Choroid plexus epithelial cell (primary cell): ENCODE data around the gene GPAT3.

Source experiments
- DNase-seq: peaks from one replicate; pipeline ENCODE4 v3.0.0-alpha.2; 2010; ENCODE audit warnings: low read depth
- H3K4me3 ChIP-seq: 2 replicates; pipeline ENCODE4 v1.5.1; 2011; ENCODE audit warnings: low read depth, mild to moderate bottlenecking, control low read depth, low read length, moderate library complexity
- TF ChIP-seq, protein P1 (sequence below): conservative IDR thresholded peaks from 2 replicates; pipeline ENCODE4 v1.5.1; 2011; ENCODE audit warnings: low read depth, mild to moderate bottlenecking, control low read depth, inconsistent platforms, low read length, moderate library complexity

Gene GPAT3

DNA sequence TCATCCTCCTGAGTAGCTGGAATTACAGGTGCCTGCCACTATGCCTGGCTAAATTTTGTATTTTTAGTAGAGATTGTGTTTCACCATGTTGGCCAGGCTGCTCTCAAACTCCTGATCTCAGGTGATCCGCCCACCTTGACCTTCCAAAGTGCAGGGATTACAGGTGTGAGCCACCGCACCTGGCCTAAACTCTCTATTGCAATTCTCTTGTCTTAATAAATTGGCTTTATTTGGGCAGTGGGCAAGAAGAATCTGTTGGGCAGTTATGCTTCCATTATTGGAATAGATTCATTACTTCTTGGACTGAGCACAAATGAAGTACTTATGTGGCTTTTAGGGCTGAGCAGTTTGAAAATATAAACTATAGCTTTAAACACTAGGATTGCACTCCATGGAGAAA, 8.2 kb upstream of the GPAT3 start:
- no peak for DNase-seq
- no peak overlapping the region for H3K4me3 ChIP-seq
- TF ChIP-seq, protein P1, sequence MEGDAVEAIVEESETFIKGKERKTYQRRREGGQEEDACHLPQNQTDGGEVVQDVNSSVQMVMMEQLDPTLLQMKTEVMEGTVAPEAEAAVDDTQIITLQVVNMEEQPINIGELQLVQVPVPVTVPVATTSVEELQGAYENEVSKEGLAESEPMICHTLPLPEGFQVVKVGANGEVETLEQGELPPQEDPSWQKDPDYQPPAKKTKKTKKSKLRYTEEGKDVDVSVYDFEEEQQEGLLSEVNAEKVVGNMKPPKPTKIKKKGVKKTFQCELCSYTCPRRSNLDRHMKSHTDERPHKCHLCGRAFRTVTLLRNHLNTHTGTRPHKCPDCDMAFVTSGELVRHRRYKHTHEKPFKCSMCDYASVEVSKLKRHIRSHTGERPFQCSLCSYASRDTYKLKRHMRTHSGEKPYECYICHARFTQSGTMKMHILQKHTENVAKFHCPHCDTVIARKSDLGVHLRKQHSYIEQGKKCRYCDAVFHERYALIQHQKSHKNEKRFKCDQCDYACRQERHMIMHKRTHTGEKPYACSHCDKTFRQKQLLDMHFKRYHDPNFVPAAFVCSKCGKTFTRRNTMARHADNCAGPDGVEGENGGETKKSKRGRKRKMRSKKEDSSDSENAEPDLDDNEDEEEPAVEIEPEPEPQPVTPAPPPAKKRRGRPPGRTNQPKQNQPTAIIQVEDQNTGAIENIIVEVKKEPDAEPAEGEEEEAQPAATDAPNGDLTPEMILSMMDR = no peak

DNA sequence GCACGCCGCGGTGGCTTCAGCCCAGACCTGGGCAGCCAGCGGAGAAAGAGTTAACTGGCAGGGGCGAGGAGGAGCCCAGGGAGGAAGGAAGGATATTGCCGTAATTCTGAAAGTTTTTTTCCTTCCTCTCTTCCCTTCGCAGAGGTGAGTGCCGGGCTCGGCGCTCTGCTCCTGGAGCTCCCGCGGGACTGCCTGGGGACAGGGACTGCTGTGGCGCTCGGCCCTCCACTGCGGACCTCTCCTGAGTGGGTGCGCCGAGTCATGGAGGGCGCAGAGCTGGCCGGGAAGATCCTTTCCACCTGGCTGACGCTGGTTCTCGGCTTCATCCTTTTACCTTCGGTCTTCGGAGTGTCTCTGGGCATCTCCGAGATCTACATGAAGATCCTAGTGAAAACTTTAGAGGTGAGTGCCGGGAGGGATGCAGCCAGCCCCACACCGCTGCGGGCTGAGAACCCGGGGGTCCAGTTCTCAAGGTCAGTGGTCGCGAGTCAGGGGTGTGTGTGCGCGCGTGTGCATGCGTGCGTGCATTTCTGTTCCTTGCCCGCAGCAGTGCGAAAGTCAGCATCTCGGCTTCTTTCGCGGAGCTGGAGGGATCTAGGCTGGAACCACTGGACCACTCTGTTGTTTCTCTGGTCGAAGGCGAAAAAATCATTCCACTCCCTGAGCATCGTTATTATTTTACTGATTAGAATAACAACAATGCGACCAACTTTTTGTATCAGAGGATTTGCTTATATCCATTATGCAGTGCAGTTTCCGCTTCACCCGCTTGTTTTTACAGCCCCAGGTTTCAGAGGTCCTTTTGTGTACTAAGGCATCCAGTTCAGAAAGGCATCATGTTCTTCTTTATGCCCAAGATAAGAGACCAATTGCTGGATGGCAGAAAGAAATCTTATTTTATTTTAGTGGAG, 709 bp downstream of the GPAT3 start:
- TF ChIP-seq, protein P1 = no peak
- DNase-seq = peak; percentile 16
- peak overlapping the region; percentile 70 for H3K4me3 ChIP-seq

DNA sequence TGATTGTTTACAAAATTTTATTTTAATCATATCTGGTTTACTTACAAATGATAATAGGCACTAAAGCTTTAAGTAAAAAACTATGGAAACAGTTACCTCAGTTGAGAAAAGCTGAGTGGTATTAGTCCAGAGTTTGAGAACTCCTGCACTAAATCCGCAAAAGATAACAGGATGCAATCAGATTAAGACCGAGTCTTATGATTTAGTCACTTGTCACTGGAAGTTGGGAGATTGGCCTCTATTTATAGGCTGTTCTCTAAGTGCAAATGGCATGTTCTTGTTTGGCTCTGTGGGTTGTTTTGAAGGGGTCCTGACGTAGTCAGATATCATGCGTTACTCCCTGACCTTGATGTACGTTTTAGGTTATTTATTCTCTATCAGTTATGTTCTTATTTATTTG, 6.3 kb downstream of the GPAT3 start:
- no peak overlapping the region for H3K4me3 ChIP-seq
- no peak for DNase-seq
- TF ChIP-seq, protein P1 = no peak

DNA sequence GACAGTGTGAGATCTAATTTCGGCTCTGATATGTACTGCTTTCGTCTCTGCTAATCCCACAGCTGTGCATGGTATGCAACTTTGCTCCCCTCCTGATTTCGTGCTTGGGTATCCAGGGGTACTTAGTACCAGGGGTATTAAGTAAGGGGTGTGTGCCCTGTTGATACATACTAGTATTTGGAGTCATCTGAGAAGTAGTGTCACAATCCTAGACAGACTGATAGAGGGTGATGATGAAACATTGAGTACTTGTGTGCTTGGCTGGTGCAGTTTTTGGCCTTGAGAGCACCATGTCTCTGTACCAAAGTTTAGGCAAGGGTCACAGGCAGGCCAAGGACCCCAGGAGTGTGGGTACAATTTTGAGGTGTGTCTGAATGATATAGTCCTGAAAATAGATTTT, 10.9 kb downstream of the GPAT3 start:
- TF ChIP-seq, protein P1 = no peak
- no peak overlapping the region for H3K4me3 ChIP-seq
- DNase-seq = no peak

DNA sequence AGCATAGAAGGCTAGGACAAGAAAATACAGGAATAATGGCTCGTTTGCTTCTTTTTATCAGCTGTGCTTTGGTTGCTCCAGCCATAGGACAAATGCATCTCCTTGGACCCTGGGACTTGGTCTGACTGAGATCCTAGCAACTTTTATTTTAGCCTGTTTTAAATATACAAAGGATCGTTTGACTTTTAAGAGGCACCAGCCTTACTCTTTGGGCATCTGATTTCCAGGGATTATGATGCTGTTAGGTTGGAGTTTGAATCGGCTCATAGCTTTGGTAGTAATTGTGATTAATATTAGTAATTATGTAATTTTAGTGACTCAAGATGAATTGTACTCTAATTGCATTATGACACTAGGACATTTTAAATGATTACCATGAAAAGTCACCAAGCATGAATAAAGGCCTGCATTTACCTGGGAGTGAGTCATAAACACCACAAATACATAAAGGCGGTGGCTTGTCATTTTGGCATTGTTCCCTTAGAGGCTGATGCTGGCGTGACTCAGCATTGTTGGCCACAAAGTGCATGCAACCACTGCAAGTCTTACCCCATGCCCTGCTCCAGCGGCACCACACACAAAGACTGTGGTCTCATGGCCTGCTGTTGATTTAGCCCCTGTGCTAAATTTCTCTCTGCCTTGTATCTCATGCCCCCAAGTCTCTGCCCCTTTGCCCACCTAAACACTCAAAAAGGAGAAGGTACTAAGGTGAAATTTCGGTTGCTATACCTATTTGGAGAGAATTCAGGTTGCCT, 12.4 kb downstream of the GPAT3 start:
- DNase-seq = peak; percentile 92
- TF ChIP-seq, protein P1 = no peak
- H3K4me3 ChIP-seq = no peak overlapping the region

DNA sequence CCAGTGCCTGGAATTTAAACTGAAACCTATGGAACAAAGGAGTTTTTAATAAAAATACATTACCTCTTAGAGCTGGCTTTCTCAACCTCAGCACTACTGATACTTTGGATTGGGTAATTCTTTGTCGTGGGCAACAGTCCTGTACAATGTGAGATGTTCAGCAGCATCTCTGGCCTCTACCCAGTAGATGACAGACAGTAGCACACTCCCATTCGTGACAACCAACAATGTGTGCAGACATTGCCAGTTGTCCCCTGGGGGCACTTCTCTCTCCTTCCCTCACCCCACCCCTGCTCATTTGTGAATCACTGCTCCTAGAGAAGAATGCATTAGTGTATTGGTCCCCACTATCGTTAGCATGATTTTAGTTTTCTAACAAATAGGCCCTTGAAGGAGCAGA, 16.2 kb downstream of the GPAT3 start:
- H3K4me3 ChIP-seq = no peak overlapping the region
- TF ChIP-seq, protein P1 = no peak
- no peak for DNase-seq
